ENCODE data around the gene ACOX3. TPM values are rescaled to one million over a fixed set of nuclear protein-coding genes. Genes with fewer than 3 reads are reported as not detected.

ACOX3 gene
- total and polyA plus RNA-seq, 2 of the 8 experiments (the other 6 are each of a cell fraction or from before 2014, with no cell fraction given), result 2.5 to 9.9 TPM

DNA sequence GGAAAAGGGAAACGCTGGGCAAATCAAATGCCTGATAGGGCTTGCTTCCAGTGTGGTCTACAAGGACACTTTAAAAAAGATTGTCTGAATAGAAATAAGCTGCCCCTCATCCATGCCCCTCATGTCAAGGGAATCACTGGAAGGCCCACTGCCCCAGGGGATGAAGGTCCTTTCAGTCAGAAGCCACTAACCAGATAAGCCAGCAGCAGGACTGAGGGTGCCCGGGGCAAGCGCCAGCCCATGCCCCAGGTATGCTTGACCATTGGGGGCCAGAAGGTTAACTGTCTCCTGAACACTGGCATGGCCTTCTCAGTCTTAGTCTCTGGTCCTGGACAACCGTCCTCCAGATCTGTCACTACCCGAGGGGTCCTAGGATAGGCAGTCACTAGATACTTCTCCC lies 17.7 kb downstream of the ACOX3 start (continued):
- no peak for TF ChIP-seq KDM1A (IDR thresholded peaks at IDR 0.05; ENCODE audit: borderline replicate concordance, low read length)
- no peak for TF ChIP-seq CTBP2 (IDR thresholded peaks at IDR 0.05; ENCODE audit: borderline replicate concordance, insufficient read depth, insufficient read length, low read length)
- no peak for TF ChIP-seq RBBP5 (IDR thresholded peaks at IDR 0.05; ENCODE audit: borderline replicate concordance, low read depth, low read length)
- TF ChIP-seq SIRT6 (IDR thresholded peaks at IDR 0.05; ENCODE audit: low read length), result no peak
- TF ChIP-seq BACH1 (IDR thresholded peaks at IDR 0.05; ENCODE audit: low read length), result no peak
